WTC11 (cell line): Measurements from ENCODE around the gene NAB2. TPM values are rescaled to one million over a fixed set of nuclear protein-coding genes. Genes with fewer than 3 reads are reported as not detected.

Experiments
- ATAC-seq: fragments of 200-7000 bp; cut with Tn5 transposase; 2 replicates; pipeline ENCODE4 v1.10.0; 2021; ENCODE audit warnings: mild to moderate bottlenecking, moderate library complexity
- CTCF ChIA-PET: fragments of 300-600 bp; sonication (Branson Sonifier 250); formaldehyde crosslinking; loops from one replicate; lab custom pipeline; 2021; ENCODE audit warnings: antibody characterized with exemption; lab: Charles Lee
- POLR2A ChIA-PET: fragments of 350-600 bp; sonication (Branson Sonifier 250); formaldehyde crosslinking; loops from one replicate; lab custom pipeline; 2021; ENCODE audit warnings: antibody characterized with exemption; lab: Charles Lee
- DNase-seq: peaks from one replicate; pipeline ENCODE4 v3.0.0; 2021; ENCODE audit warnings: low spot score
- H3K27ac Mint-ChIP-seq: 2 replicates; pipeline ENCODE4 v1.8.0; 2021; ENCODE audit warnings: mixed read lengths
- H3K27me3 Mint-ChIP-seq: 2 replicates; pipeline ENCODE4 v1.8.0; 2021; ENCODE audit warnings: low read depth, mild to moderate bottlenecking, moderate library complexity, mixed read lengths
- H3K36me3 Mint-ChIP-seq: 2 replicates; pipeline ENCODE4 v1.8.0; 2021; ENCODE audit warnings: mixed read lengths
- H3K4me1 Mint-ChIP-seq: 2 replicates; pipeline ENCODE4 v1.8.0; 2022; ENCODE audit warnings: mixed read lengths
- H3K4me3 Mint-ChIP-seq: 2 replicates; pipeline ENCODE4 v1.8.0; 2021; ENCODE audit warnings: mild to moderate bottlenecking, moderate library complexity, mixed read lengths
- H3K9me3 Mint-ChIP-seq: 2 replicates; pipeline ENCODE4 v1.8.0; 2021; ENCODE audit warnings: mixed read lengths
- FOXJ3 ChIP-seq: sonication (generic); formaldehyde crosslinking; IDR thresholded peaks from 2 replicates; pipeline ENCODE4 v1.9.0; 2021; ENCODE audit warnings: missing genetic modification reagents, mild to moderate bottlenecking, borderline replicate concordance
- GABPB1 ChIP-seq: sonication (generic); formaldehyde crosslinking; IDR thresholded peaks from 2 replicates; pipeline ENCODE4 v1.8.1; 2023; ENCODE audit warnings: mild to moderate bottlenecking, missing genetic modification reagents
- NFE2L1 ChIP-seq: sonication (generic); formaldehyde crosslinking; IDR thresholded peaks from 2 replicates; pipeline ENCODE4 v1.8.1; 2023; ENCODE audit warnings: missing genetic modification reagents
- SOX15 ChIP-seq: fragments of 250-450 bp; sonication (Bioruptor Pico); IDR thresholded peaks from 2 replicates; pipeline ENCODE4 v1.9.0; 2021; ENCODE audit warnings: mild to moderate bottlenecking
- TEAD1 ChIP-seq: sonication (generic); formaldehyde crosslinking; IDR thresholded peaks from 2 replicates; pipeline ENCODE4 v1.8.0; 2022; ENCODE audit warnings: mild to moderate bottlenecking, missing genetic modification reagents
- TP53 ChIP-seq: sonication (generic); formaldehyde crosslinking; IDR thresholded peaks from 2 replicates; pipeline ENCODE4 v1.8.1; 2023; ENCODE audit warnings: mild to moderate bottlenecking, missing genetic modification reagents
- ZNF121 ChIP-seq: sonication (generic); formaldehyde crosslinking; IDR thresholded peaks from 2 replicates; pipeline ENCODE4 v1.8.0; 2023; ENCODE audit warnings: missing genetic modification reagents
- ZNF219 ChIP-seq: sonication (generic); formaldehyde crosslinking; IDR thresholded peaks from 2 replicates; pipeline ENCODE4 v1.8.0; 2023; ENCODE audit warnings: missing genetic modification reagents, mild to moderate bottlenecking, borderline replicate concordance
- ZNF317 ChIP-seq: sonication (generic); formaldehyde crosslinking; IDR thresholded peaks from 2 replicates; pipeline ENCODE4 v1.8.1; 2023; ENCODE audit warnings: low read depth, mild to moderate bottlenecking, moderate library complexity, missing genetic modification reagents, borderline replicate concordance
- ZNF396 ChIP-seq: fragments of 250-450 bp; sonication (Bioruptor Pico); IDR thresholded peaks from 2 replicates; pipeline ENCODE4 v1.8.0; 2021; ENCODE audit warnings: mild to moderate bottlenecking, moderate library complexity, borderline replicate concordance
- total RNA-seq: library from RNA; stranded (reverse); gene quantifications from 3 replicates; pipeline ENCODE4 v1.2.3, GENCODE V29; 2021
- TF ChIP-seq, protein P1 (sequence below): fragments of 200-600 bp; IDR thresholded peaks from 2 replicates; pipeline ENCODE4 v1.8.0; 2022; ENCODE audit warnings: antibody characterized with exemption
- TF ChIP-seq, protein P2 (sequence below): sonication (generic); formaldehyde crosslinking; IDR thresholded peaks from 2 replicates; pipeline ENCODE4 v1.8.0; 2022; ENCODE audit warnings: mild to moderate bottlenecking, missing genetic modification reagents
- TF ChIP-seq, protein P3 (sequence below): sonication (generic); formaldehyde crosslinking; IDR thresholded peaks from 2 replicates; pipeline ENCODE4 v1.8.1; 2022; ENCODE audit warnings: missing genetic modification reagents, borderline replicate concordance
- TF ChIP-seq, protein P4 (sequence below): sonication (generic); formaldehyde crosslinking; conservative IDR thresholded peaks from 2 replicates; pipeline ENCODE4 v1.8.1; 2022; ENCODE audit warnings: mild to moderate bottlenecking, missing genetic modification reagents
- TF ChIP-seq, protein P5 (sequence below): sonication (generic); formaldehyde crosslinking; IDR thresholded peaks from 2 replicates; pipeline ENCODE4 v1.8.1; 2023; ENCODE audit warnings: mild to moderate bottlenecking, missing genetic modification reagents, moderate library complexity
- TF ChIP-seq, protein P6 (sequence below): sonication (generic); formaldehyde crosslinking; IDR thresholded peaks from 2 replicates; pipeline ENCODE4 v1.8.1; 2022; ENCODE audit warnings: low read depth, mild to moderate bottlenecking, moderate library complexity, missing genetic modification reagents, borderline replicate concordance

NAB2 gene
- total RNA-seq, 1 experiment from 2014 or later: 20.5 TPM

DNA sequence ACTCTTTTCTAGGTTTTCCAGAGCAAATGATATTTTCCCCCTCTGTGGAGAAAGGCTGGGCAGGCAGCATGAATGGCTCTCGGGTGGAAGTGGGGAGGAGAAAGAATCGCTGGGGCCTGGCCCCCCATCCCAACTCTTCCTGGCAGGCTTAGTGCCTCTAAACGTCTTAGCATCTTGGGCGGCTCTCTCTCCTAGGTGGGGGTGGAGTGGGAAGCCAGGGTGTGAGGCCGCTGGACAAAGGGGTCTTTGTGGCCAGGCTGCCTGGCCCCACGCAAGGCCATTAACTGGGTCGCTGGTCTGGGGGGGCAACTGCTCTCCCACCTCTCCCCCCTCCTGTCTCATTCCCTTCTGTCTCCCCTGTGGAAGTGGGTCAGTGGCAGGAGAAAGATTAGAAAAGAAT, 53.8 kb downstream of the NAB2 start (continued):
- TF ChIP-seq, protein P1, sequence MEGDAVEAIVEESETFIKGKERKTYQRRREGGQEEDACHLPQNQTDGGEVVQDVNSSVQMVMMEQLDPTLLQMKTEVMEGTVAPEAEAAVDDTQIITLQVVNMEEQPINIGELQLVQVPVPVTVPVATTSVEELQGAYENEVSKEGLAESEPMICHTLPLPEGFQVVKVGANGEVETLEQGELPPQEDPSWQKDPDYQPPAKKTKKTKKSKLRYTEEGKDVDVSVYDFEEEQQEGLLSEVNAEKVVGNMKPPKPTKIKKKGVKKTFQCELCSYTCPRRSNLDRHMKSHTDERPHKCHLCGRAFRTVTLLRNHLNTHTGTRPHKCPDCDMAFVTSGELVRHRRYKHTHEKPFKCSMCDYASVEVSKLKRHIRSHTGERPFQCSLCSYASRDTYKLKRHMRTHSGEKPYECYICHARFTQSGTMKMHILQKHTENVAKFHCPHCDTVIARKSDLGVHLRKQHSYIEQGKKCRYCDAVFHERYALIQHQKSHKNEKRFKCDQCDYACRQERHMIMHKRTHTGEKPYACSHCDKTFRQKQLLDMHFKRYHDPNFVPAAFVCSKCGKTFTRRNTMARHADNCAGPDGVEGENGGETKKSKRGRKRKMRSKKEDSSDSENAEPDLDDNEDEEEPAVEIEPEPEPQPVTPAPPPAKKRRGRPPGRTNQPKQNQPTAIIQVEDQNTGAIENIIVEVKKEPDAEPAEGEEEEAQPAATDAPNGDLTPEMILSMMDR: no peak
- no peak for TF ChIP-seq ZNF317 (CRISPR knock-in tag)
- TF ChIP-seq, all 79 proteins: peak for 0

DNA sequence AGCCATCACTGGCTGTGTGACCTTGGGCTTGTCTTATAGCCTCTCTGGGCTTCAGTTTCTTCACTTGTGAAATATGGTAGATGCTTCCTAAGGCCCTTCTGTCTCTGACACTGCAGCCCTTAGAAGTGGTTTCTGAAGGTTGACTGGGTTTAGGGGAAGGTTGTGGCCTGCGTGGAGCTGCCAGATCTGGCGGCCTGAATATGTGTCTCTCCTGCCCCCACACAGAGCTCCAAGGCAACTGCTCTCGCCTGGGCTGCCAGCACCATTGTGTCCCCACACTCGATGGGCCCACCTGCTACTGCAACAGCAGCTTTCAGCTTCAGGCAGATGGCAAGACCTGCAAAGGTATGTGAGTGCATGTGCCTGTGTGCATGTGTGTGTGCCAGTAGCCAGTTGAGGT, 54.5 kb downstream of the NAB2 start:
- ATAC-seq (no peak), DNase-seq (no peak)
- POLR2A ChIA-PET: no interaction called here
- Mint-ChIP-seq H3K4me1 (peaks cover 4% of the 10 kb centered on the region), H3K4me3 (no peak overlapping the region), H3K9me3 (no peaks in the 10 kb centered on the region), H3K27me3 (no peaks in the 10 kb centered on the region)
- TF ChIP-seq FOXJ3 (CRISPR knock-in tag): no peak
- TF ChIP-seq TEAD1 (CRISPR knock-in tag): no peak
- no peak for TF ChIP-seq TP53 (CRISPR knock-in tag)
- TF ChIP-seq GABPB1 (CRISPR knock-in tag): no peak
- no peak for TF ChIP-seq ZNF396 (CRISPR knock-in tag)
- TF ChIP-seq SOX15 (CRISPR knock-in tag): no peak
- TF ChIP-seq, protein P2, sequence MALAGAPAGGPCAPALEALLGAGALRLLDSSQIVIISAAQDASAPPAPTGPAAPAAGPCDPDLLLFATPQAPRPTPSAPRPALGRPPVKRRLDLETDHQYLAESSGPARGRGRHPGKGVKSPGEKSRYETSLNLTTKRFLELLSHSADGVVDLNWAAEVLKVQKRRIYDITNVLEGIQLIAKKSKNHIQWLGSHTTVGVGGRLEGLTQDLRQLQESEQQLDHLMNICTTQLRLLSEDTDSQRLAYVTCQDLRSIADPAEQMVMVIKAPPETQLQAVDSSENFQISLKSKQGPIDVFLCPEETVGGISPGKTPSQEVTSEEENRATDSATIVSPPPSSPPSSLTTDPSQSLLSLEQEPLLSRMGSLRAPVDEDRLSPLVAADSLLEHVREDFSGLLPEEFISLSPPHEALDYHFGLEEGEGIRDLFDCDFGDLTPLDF (CRISPR knock-in tag): no peak
- TF ChIP-seq NFE2L1: no peak
- no peak for TF ChIP-seq ZNF219 (CRISPR knock-in tag)
- TF ChIP-seq, protein P3, sequence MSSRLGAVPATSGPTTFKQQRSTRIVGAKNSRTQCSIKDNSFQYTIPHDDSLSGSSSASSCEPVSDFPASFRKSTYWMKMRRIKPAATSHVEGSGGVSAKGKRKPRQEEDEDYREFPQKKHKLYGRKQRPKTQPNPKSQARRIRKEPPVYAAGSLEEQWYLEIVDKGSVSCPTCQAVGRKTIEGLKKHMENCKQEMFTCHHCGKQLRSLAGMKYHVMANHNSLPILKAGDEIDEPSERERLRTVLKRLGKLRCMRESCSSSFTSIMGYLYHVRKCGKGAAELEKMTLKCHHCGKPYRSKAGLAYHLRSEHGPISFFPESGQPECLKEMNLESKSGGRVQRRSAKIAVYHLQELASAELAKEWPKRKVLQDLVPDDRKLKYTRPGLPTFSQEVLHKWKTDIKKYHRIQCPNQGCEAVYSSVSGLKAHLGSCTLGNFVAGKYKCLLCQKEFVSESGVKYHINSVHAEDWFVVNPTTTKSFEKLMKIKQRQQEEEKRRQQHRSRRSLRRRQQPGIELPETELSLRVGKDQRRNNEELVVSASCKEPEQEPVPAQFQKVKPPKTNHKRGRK (CRISPR knock-in tag): no peak
- TF ChIP-seq, protein P4, sequence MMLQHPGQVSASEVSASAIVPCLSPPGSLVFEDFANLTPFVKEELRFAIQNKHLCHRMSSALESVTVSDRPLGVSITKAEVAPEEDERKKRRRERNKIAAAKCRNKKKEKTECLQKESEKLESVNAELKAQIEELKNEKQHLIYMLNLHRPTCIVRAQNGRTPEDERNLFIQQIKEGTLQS (CRISPR knock-in tag): no peak
- TF ChIP-seq, protein P5, sequence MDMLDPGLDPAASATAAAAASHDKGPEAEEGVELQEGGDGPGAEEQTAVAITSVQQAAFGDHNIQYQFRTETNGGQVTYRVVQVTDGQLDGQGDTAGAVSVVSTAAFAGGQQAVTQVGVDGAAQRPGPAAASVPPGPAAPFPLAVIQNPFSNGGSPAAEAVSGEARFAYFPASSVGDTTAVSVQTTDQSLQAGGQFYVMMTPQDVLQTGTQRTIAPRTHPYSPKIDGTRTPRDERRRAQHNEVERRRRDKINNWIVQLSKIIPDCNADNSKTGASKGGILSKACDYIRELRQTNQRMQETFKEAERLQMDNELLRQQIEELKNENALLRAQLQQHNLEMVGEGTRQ (CRISPR knock-in tag): no peak
- TF ChIP-seq ZNF121 (CRISPR knock-in tag): no peak
- TF ChIP-seq, protein P6, sequence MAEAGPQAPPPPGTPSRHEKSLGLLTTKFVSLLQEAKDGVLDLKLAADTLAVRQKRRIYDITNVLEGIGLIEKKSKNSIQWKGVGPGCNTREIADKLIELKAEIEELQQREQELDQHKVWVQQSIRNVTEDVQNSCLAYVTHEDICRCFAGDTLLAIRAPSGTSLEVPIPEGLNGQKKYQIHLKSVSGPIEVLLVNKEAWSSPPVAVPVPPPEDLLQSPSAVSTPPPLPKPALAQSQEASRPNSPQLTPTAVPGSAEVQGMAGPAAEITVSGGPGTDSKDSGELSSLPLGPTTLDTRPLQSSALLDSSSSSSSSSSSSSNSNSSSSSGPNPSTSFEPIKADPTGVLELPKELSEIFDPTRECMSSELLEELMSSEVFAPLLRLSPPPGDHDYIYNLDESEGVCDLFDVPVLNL (CRISPR knock-in tag): no peak
- TF ChIP-seq, all 79 proteins: peak for 0
- Mint-ChIP-seq H3K27ac (no peak overlapping the region; the same call in 1 of the 2 replicates), H3K36me3 (peaks cover 72% of the 10 kb centered on the region)
- CTCF ChIA-PET: interaction anchor here (1.1 kb wide), 1 partner anchor 32 kb away, joined by 3 read pairs; no protein-coding TSS in a partner anchor

Other genes with a start within 250 kb of the NAB2 start
- gene SDR9C7, start 154.7 kb upstream of the NAB2 start, total RNA-seq: not detected in 3 replicates
- 0.85 to 1.2 TPM (median 1.0 TPM) in 3 replicates for gene RDH16, start 131.5 kb upstream of the NAB2 start, total RNA-seq
- gene ZBTB39, start 82.6 kb upstream of the NAB2 start, total RNA-seq: 20.2 to 23.0 TPM (median 22.5 TPM) in 3 replicates
- gene TAC3, start 72.6 kb upstream of the NAB2 start, total RNA-seq: 4.1 to 6.8 TPM (median 6.1 TPM) in 3 replicates
- gene MYO1A, start 39.0 kb upstream of the NAB2 start, total RNA-seq: 0.32 to 0.87 TPM (median 0.71 TPM) in 3 replicates
- 38.3 to 41.9 TPM (median 39.6 TPM) in 3 replicates for gene NEMP1, start 10.3 kb upstream of the NAB2 start, total RNA-seq
- 47.0 to 50.0 TPM (median 48.9 TPM) in 3 replicates for gene STAT6, start 22.2 kb downstream of the NAB2 start, total RNA-seq
- gene LRP1, start 39.4 kb downstream of the NAB2 start, total RNA-seq: 107 to 120 TPM (median 112 TPM) in 3 replicates
- not detected in 3 replicates for gene LRP1-AS, start 58.5 kb downstream of the NAB2 start, total RNA-seq
- 3.7 to 4.9 TPM (median 4.4 TPM) in 3 replicates for gene NXPH4, start 127.7 kb downstream of the NAB2 start, total RNA-seq
- 262 to 297 TPM (median 265 TPM) in 3 replicates for gene SHMT2, start 140.6 kb downstream of the NAB2 start, total RNA-seq
- gene STAC3, start 162.1 kb downstream of the NAB2 start, total RNA-seq: 3.2 to 3.4 TPM (median 3.3 TPM) in 3 replicates